Loucy (cell line): Measurements from ENCODE around the gene ZNF816.

ENCODE experiments used
- H2AFZ ChIP-seq: fragments of 200-600 bp; sonication (generic); 2 replicates; pipeline ENCODE4 v1.6.0; 2016; ENCODE audit warnings: antibody characterized with exemption, mild to moderate bottlenecking, low read length, moderate library complexity
- H3F3A ChIP-seq: fragments of 200-600 bp; 2 replicates; pipeline ENCODE4 v1.6.0; 2016; ENCODE audit warnings: antibody characterized with exemption, low read depth, mild to moderate bottlenecking
- H3K27me3 ChIP-seq: fragments of 200-600 bp; sonication (generic); 2 replicates; pipeline ENCODE4 v1.6.1; 2014; ENCODE audit warnings: low read length, mild to moderate bottlenecking; ENCODE audit not compliant: insufficient read depth, poor library complexity, severe bottlenecking
- H3K36me3 ChIP-seq: fragments of 200-600 bp; sonication (generic); 2 replicates; pipeline ENCODE4 v1.6.1; 2016; ENCODE audit warnings: low read length; ENCODE audit not compliant: insufficient read depth
- H3K4me1 ChIP-seq: fragments of 200-600 bp; sonication (generic); 2 replicates; pipeline ENCODE4 v1.5.1; 2014; ENCODE audit warnings: low read length, mild to moderate bottlenecking; ENCODE audit not compliant: insufficient read depth, poor library complexity, severe bottlenecking
- H3K4me2 ChIP-seq: fragments of 200-600 bp; sonication (generic); 2 replicates; pipeline ENCODE4 v1.6.0; 2014; ENCODE audit warnings: antibody characterized with exemption, low read length, low read depth, mild to moderate bottlenecking; ENCODE audit not compliant: poor library complexity, severe bottlenecking
- H3K4me3 ChIP-seq: fragments of 200-600 bp; sonication (generic); 2 replicates; pipeline ENCODE4 v1.5.1; 2014; ENCODE audit warnings: low read length, mild to moderate bottlenecking, mixed read lengths; ENCODE audit not compliant: poor library complexity, severe bottlenecking
- H3K79me2 ChIP-seq: fragments of 200-600 bp; sonication (generic); 2 replicates; pipeline ENCODE4 v1.6.1; 2014; ENCODE audit warnings: low read length; ENCODE audit not compliant: insufficient read depth
- H3K9ac ChIP-seq: fragments of 200-600 bp; sonication (generic); 2 replicates; pipeline ENCODE4 v1.6.0; 2014; ENCODE audit warnings: mild to moderate bottlenecking, low read depth, low read length, moderate library complexity; ENCODE audit not compliant: poor library complexity, severe bottlenecking
- H3K9me2 ChIP-seq: fragments of 200-600 bp; sonication (generic); replicated peaks from 2 replicates; pipeline ENCODE4 v1.6.1; 2016; ENCODE audit warnings: low read depth, low read length, mixed read lengths
- H3K9me3 ChIP-seq: fragments of 200-600 bp; sonication (generic); 2 replicates; pipeline ENCODE4 v1.6.1; 2014; ENCODE audit warnings: mild to moderate bottlenecking, antibody characterized with exemption, low read length, low read depth; ENCODE audit not compliant: insufficient read depth
- H4K20me1 ChIP-seq: fragments of 200-600 bp; sonication (generic); 2 replicates; pipeline ENCODE4 v1.6.0; 2014; ENCODE audit warnings: antibody characterized with exemption, low read length, mild to moderate bottlenecking; ENCODE audit not compliant: insufficient read depth, poor library complexity, severe bottlenecking
- CTCF ChIP-seq: fragments of 200-600 bp; sonication (generic); conservative IDR thresholded peaks from 2 replicates; pipeline ENCODE4 v1.5.1; 2014; ENCODE audit warnings: mild to moderate bottlenecking, antibody characterized with exemption, low read length
- EZH2phosphoT487 ChIP-seq: fragments of 200-600 bp; IDR thresholded peaks from 2 replicates; pipeline ENCODE4 v1.6.1; 2018; ENCODE audit warnings: antibody characterized with exemption, mild to moderate bottlenecking, moderate library complexity, borderline replicate concordance

ZNF816 gene

GRCh38 chr19:52995711-52996110 is 33.0 kb upstream of the ZNF816 start:
- H3K4me1 ChIP-seq = peaks cover 4% of the 10 kb centered on the region
- no peaks in the 10 kb centered on the region for H3K36me3 ChIP-seq
- H3K9me2 ChIP-seq = no peaks in the 10 kb centered on the region
- no peak overlapping the region for H3K4me2 ChIP-seq
- H3K79me2 ChIP-seq = no peaks in the 10 kb centered on the region
- no peak for TF ChIP-seq CTCF
- TF ChIP-seq EZH2phosphoT487 = no peak
- H2AFZ ChIP-seq = no peak overlapping the region
- H3K4me3 ChIP-seq = no peak overlapping the region
- H4K20me1 ChIP-seq = no peaks in the 10 kb centered on the region
- H3F3A ChIP-seq = no peaks in the 10 kb centered on the region
- no peak overlapping the region for H3K9ac ChIP-seq
- no peaks in the 10 kb centered on the region for H3K9me3 ChIP-seq
- no peaks in the 10 kb centered on the region for H3K27me3 ChIP-seq

GRCh38 chr19:52993342-52994178 is 30.9 kb upstream of the ZNF816 start:
- Histone ChIP-seq H3K4me1 (peaks cover 4% of the 10 kb centered on the region), H3K79me2 (no peaks in the 10 kb centered on the region), H2AFZ (peak overlapping the region; percentile 79), H3K9ac (peak overlapping the region; percentile 39), H3K4me3 (peak overlapping the region; percentile 67), H3K36me3 (no peaks in the 10 kb centered on the region), H3K27me3 (no peaks in the 10 kb centered on the region), H4K20me1 (no peaks in the 10 kb centered on the region), H3K9me2 (no peaks in the 10 kb centered on the region), H3F3A (no peaks in the 10 kb centered on the region), H3K4me2 (peak overlapping the region; percentile 74), H3K9me3 (no peaks in the 10 kb centered on the region)
- TF ChIP-seq CTCF (peak; percentile 36), EZH2phosphoT487 (no peak)

- Histone ChIP-seq H3K79me2 (no peaks in the 10 kb centered on the region), H3K9me2 (no peaks in the 10 kb centered on the region), H2AFZ (no peak overlapping the region), H3K4me2 (peak overlapping the region; percentile 34), H3K9ac (no peak overlapping the region), H3K36me3 (no peaks in the 10 kb centered on the region), H3K4me3 (no peak overlapping the region), H4K20me1 (no peaks in the 10 kb centered on the region), H3K4me1 (peaks cover 4% of the 10 kb centered on the region), H3F3A (no peaks in the 10 kb centered on the region), H3K9me3 (no peaks in the 10 kb centered on the region), H3K27me3 (no peaks in the 10 kb centered on the region)
- no peak for TF ChIP-seq EZH2phosphoT487
- TF ChIP-seq CTCF = no peak
These were observed 29.7 kb upstream of the ZNF816 start for GRCh38 chr19:52992109-52993004.
